Activated naive CD8-positive, alpha-beta T cell treated with anti-CD3 and anti-CD28 coated beads, Interleukin-2, amount 10 ng/mL, durations not matched to agents 7 days and 5 days (primary cell): ENCODE data around the gene LENG8. TPM values are rescaled to one million over a fixed set of nuclear protein-coding genes. Genes with fewer than 3 reads are reported as not detected.

Experiments
- ATAC-seq: fragments of 150-1000 bp; cut with Tn5 transposase; one replicate; pipeline ENCODE4 v1.10.0; 2021; ENCODE audit warnings: low read depth, moderate library complexity
- POLR2A ChIA-PET: fragments of 350-600 bp; sonication (Branson Sonifier 250); formaldehyde crosslinking; loops from one replicate; lab custom pipeline; 2021; ENCODE audit warnings: antibody characterized with exemption; lab: Charles Lee
- DNase-seq: peaks from one replicate; pipeline ENCODE4 v3.0.0; 2021
- H3K27ac Mint-ChIP-seq: one replicate; pipeline ENCODE4 v1.8.0; 2022; ENCODE audit warnings: mild to moderate bottlenecking, mixed read lengths
- H3K27me3 Mint-ChIP-seq: one replicate; pipeline ENCODE4 v1.8.0; 2022; ENCODE audit warnings: mild to moderate bottlenecking, moderate library complexity, mixed read lengths
- H3K36me3 Mint-ChIP-seq: one replicate; pipeline ENCODE4 v1.8.0; 2021; ENCODE audit warnings: mild to moderate bottlenecking, mixed read lengths
- H3K4me1 Mint-ChIP-seq: one replicate; pipeline ENCODE4 v1.8.0; 2021; ENCODE audit warnings: mixed read lengths
- H3K4me3 Mint-ChIP-seq: one replicate; pipeline ENCODE4 v1.8.0; 2022; ENCODE audit warnings: mild to moderate bottlenecking, moderate library complexity, mixed read lengths
- H3K9me3 Mint-ChIP-seq: one replicate; pipeline ENCODE4 v1.8.0; 2021; ENCODE audit warnings: mixed read lengths
- total RNA-seq, 2 experiments: library from RNA; stranded (reverse); gene quantifications; one replicate each; pipeline ENCODE4 v1.2.3, GENCODE V29; 2021

LENG8 gene
- total RNA-seq, 2 experiments from 2014 or later = 338 to 359 TPM

GRCh38 chr19:54418030-54418929, 30.7 kb upstream of the LENG8 start:
- H3K4me3 Mint-ChIP-seq = peak overlapping the region; percentile 72
- H3K4me1 Mint-ChIP-seq = peaks cover 16% of the 10 kb centered on the region
- POLR2A ChIA-PET = interaction anchor here (2.6 kb wide), 1 partner anchor 30 kb away, joined by 9 read pairs; the partner anchor contains the start of gene LENG8
- peak; percentile 70 for DNase-seq
- H3K36me3 Mint-ChIP-seq = peaks cover 5% of the 10 kb centered on the region
- H3K27me3 Mint-ChIP-seq = peaks cover 28% of the 10 kb centered on the region
- H3K9me3 Mint-ChIP-seq = peaks cover 11% of the 10 kb centered on the region
- ATAC-seq = peak; percentile 87
- peak overlapping the region; percentile 92 for H3K27ac Mint-ChIP-seq

- peaks cover 2% of the 10 kb centered on the region for H3K9me3 Mint-ChIP-seq
- ATAC-seq = no peak
- peaks cover 2% of the 10 kb centered on the region for H3K36me3 Mint-ChIP-seq
- no peak overlapping the region for H3K27ac Mint-ChIP-seq
- no peak overlapping the region for H3K4me3 Mint-ChIP-seq
- H3K4me1 Mint-ChIP-seq = peaks cover 15% of the 10 kb centered on the region
- POLR2A ChIA-PET = interaction anchor here (2.6 kb wide), 1 partner anchor 30 kb away, joined by 9 read pairs; the partner anchor contains the start of gene LENG8
- H3K27me3 Mint-ChIP-seq = peaks cover 22% of the 10 kb centered on the region
- no peak for DNase-seq
Measured at GRCh38 chr19:54418930-54419800, 29.8 kb upstream of the LENG8 start.

GRCh38 chr19:54420068-54420382, 29.0 kb upstream of the LENG8 start:
- Mint-ChIP-seq H3K27ac (no peak overlapping the region), H3K4me1 (peaks cover 15% of the 10 kb centered on the region), H3K36me3 (peaks cover 1% of the 10 kb centered on the region), H3K4me3 (no peak overlapping the region), H3K27me3 (peaks cover 14% of the 10 kb centered on the region), H3K9me3 (no peaks in the 10 kb centered on the region)
- DNase-seq (no peak), ATAC-seq (no peak)
- POLR2A ChIA-PET = interaction anchor here (2.6 kb wide), 1 partner anchor 29 kb away, joined by 9 read pairs; the partner anchor contains the start of gene LENG8

GRCh38 chr19:54420383-54421168, 28.4 kb upstream of the LENG8 start:
- Mint-ChIP-seq H3K4me3 (no peak overlapping the region), H3K36me3 (peaks cover 1% of the 10 kb centered on the region), H3K27me3 (peaks cover 13% of the 10 kb centered on the region), H3K9me3 (no peaks in the 10 kb centered on the region), H3K27ac (no peak overlapping the region), H3K4me1 (peaks cover 15% of the 10 kb centered on the region)
- DNase-seq = no peak
- ATAC-seq = no peak
- POLR2A ChIA-PET = no interaction called here

- DNase-seq (no peak), ATAC-seq (no peak)
- POLR2A ChIA-PET = interaction anchor here (1.0 kb wide), 1 partner anchor 13 kb away, joined by 4 read pairs; no protein-coding TSS in a partner anchor
- Mint-ChIP-seq H3K27me3 (peaks cover 12% of the 10 kb centered on the region), H3K36me3 (peaks cover 1% of the 10 kb centered on the region), H3K4me3 (no peak overlapping the region), H3K27ac (no peak overlapping the region), H3K4me1 (peaks cover 15% of the 10 kb centered on the region), H3K9me3 (no peaks in the 10 kb centered on the region)
Measured at GRCh38 chr19:54421169-54421516, 27.9 kb upstream of the LENG8 start.

- POLR2A ChIA-PET = interaction anchor here (1.0 kb wide), 1 partner anchor 12 kb away, joined by 4 read pairs; no protein-coding TSS in a partner anchor
- ATAC-seq (no peak), DNase-seq (no peak)
- peaks cover 10% of the 10 kb centered on the region for H3K27me3 Mint-ChIP-seq
- H3K27ac Mint-ChIP-seq = no peak overlapping the region
- no peak overlapping the region for H3K4me3 Mint-ChIP-seq
- no peaks in the 10 kb centered on the region for H3K9me3 Mint-ChIP-seq
- peaks cover 1% of the 10 kb centered on the region for H3K36me3 Mint-ChIP-seq
- peaks cover 15% of the 10 kb centered on the region for H3K4me1 Mint-ChIP-seq
Measured at GRCh38 chr19:54421521-54421920, 27.5 kb upstream of the LENG8 start.

GRCh38 chr19:54422136-54422535, 26.9 kb upstream of the LENG8 start:
- H3K36me3 Mint-ChIP-seq = peaks cover under 1% of the 10 kb centered on the region
- DNase-seq (no peak), ATAC-seq (no peak)
- H3K27ac Mint-ChIP-seq = no peak overlapping the region
- POLR2A ChIA-PET = interaction anchor here (1.0 kb wide), 1 partner anchor 12 kb away, joined by 4 read pairs; no protein-coding TSS in a partner anchor
- peaks cover 13% of the 10 kb centered on the region for H3K4me1 Mint-ChIP-seq
- peaks cover 11% of the 10 kb centered on the region for H3K27me3 Mint-ChIP-seq
- no peak overlapping the region for H3K4me3 Mint-ChIP-seq
- no peaks in the 10 kb centered on the region for H3K9me3 Mint-ChIP-seq

- no peaks in the 10 kb centered on the region for H3K4me1 Mint-ChIP-seq
- no peak for DNase-seq
- H3K27ac Mint-ChIP-seq = no peak overlapping the region
- no peak overlapping the region for H3K4me3 Mint-ChIP-seq
- peaks cover 9% of the 10 kb centered on the region for H3K27me3 Mint-ChIP-seq
- POLR2A ChIA-PET = no interaction called here
- H3K36me3 Mint-ChIP-seq = no peaks in the 10 kb centered on the region
- no peak for ATAC-seq
- H3K9me3 Mint-ChIP-seq = no peaks in the 10 kb centered on the region
Measured at GRCh38 chr19:54424201-54424600, 24.8 kb upstream of the LENG8 start.

GRCh38 chr19:54424660-54425381, 24.2 kb upstream of the LENG8 start:
- Mint-ChIP-seq H3K4me1 (peaks cover 2% of the 10 kb centered on the region), H3K4me3 (no peak overlapping the region), H3K27ac (no peak overlapping the region), H3K36me3 (no peaks in the 10 kb centered on the region), H3K27me3 (peaks cover 13% of the 10 kb centered on the region), H3K9me3 (no peaks in the 10 kb centered on the region)
- DNase-seq = no peak
- no peak for ATAC-seq
- POLR2A ChIA-PET = no interaction called here

GRCh38 chr19:54425382-54425723, 23.6 kb upstream of the LENG8 start:
- Mint-ChIP-seq H3K27me3 (peaks cover 13% of the 10 kb centered on the region), H3K4me1 (peaks cover 2% of the 10 kb centered on the region), H3K9me3 (no peaks in the 10 kb centered on the region), H3K36me3 (no peaks in the 10 kb centered on the region), H3K4me3 (no peak overlapping the region), H3K27ac (no peak overlapping the region)
- POLR2A ChIA-PET = no interaction called here
- no peak for DNase-seq
- ATAC-seq = no peak

- Mint-ChIP-seq H3K36me3 (no peaks in the 10 kb centered on the region), H3K27me3 (peaks cover 14% of the 10 kb centered on the region), H3K27ac (no peak overlapping the region), H3K4me3 (no peak overlapping the region), H3K9me3 (no peaks in the 10 kb centered on the region), H3K4me1 (peaks cover 2% of the 10 kb centered on the region)
- POLR2A ChIA-PET = no interaction called here
- DNase-seq (no peak), ATAC-seq (no peak)
Measured at GRCh38 chr19:54426291-54426931, 22.6 kb upstream of the LENG8 start.

- Mint-ChIP-seq H3K4me1 (peaks cover 2% of the 10 kb centered on the region), H3K27me3 (peaks cover 17% of the 10 kb centered on the region), H3K9me3 (no peaks in the 10 kb centered on the region), H3K27ac (no peak overlapping the region), H3K4me3 (no peak overlapping the region), H3K36me3 (no peaks in the 10 kb centered on the region)
- POLR2A ChIA-PET = no interaction called here
- DNase-seq (no peak), ATAC-seq (no peak)
Measured at GRCh38 chr19:54427586-54427985, 21.4 kb upstream of the LENG8 start.
